ENCODE data around the gene MICAL3.

DNA sequence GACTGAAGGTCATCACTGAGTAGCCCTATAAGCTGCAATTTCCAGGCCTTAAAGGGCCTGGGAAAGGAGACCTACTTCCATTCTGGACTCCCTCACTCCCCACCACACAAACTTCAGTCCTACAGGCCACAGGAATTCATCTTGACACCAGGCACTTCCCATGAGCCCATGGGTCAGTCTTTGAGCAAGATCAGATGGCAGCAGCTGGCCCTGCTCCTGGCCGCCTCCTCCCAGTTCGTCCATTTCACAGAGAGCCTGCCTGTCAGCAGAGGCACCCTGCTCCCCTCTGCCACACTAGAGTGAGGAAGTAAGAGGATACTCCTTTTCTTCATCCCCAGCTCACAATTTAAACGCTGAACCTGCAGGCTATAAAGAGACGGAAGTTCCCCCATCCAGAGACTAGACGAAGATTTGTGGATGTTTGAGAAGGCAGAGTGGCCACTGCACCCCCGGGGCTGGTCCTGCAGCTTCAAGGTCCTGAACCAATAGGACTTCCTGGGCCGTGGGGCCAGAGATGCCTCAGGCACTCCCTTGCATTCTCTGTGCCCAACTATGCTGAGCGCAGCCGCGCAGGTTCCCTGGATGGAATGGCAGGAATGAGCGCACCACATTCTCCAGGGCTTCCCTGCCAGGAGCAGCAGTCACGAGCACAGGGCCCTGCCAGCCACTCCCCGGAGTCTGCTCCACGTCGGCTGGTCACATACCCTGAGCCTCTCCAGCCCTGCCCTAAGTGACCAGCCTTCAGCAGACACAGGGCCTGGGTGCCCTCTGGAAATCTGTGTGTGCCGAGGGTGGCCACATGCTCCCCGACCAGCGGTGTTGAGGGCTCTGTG lies 216.6 kb downstream of the MICAL3 start:
- TF ChIP-seq, protein P1, sequence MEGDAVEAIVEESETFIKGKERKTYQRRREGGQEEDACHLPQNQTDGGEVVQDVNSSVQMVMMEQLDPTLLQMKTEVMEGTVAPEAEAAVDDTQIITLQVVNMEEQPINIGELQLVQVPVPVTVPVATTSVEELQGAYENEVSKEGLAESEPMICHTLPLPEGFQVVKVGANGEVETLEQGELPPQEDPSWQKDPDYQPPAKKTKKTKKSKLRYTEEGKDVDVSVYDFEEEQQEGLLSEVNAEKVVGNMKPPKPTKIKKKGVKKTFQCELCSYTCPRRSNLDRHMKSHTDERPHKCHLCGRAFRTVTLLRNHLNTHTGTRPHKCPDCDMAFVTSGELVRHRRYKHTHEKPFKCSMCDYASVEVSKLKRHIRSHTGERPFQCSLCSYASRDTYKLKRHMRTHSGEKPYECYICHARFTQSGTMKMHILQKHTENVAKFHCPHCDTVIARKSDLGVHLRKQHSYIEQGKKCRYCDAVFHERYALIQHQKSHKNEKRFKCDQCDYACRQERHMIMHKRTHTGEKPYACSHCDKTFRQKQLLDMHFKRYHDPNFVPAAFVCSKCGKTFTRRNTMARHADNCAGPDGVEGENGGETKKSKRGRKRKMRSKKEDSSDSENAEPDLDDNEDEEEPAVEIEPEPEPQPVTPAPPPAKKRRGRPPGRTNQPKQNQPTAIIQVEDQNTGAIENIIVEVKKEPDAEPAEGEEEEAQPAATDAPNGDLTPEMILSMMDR (IDR thresholded peaks at IDR 0.05; ENCODE audit: insufficient read depth, low read length): no peak
- TF ChIP-seq, protein P2, sequence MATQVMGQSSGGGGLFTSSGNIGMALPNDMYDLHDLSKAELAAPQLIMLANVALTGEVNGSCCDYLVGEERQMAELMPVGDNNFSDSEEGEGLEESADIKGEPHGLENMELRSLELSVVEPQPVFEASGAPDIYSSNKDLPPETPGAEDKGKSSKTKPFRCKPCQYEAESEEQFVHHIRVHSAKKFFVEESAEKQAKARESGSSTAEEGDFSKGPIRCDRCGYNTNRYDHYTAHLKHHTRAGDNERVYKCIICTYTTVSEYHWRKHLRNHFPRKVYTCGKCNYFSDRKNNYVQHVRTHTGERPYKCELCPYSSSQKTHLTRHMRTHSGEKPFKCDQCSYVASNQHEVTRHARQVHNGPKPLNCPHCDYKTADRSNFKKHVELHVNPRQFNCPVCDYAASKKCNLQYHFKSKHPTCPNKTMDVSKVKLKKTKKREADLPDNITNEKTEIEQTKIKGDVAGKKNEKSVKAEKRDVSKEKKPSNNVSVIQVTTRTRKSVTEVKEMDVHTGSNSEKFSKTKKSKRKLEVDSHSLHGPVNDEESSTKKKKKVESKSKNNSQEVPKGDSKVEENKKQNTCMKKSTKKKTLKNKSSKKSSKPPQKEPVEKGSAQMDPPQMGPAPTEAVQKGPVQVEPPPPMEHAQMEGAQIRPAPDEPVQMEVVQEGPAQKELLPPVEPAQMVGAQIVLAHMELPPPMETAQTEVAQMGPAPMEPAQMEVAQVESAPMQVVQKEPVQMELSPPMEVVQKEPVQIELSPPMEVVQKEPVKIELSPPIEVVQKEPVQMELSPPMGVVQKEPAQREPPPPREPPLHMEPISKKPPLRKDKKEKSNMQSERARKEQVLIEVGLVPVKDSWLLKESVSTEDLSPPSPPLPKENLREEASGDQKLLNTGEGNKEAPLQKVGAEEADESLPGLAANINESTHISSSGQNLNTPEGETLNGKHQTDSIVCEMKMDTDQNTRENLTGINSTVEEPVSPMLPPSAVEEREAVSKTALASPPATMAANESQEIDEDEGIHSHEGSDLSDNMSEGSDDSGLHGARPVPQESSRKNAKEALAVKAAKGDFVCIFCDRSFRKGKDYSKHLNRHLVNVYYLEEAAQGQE (IDR thresholded peaks at IDR 0.05; ENCODE audit: insufficient replicate concordance, low read depth): no peak
- TF ChIP-seq SPI1 (IDR thresholded peaks at IDR 0.05; ENCODE audit: borderline replicate concordance, low read depth): no peak
- TF ChIP-seq GABPA (IDR thresholded peaks at IDR 0.05; ENCODE audit: low read depth): no peak
